HG02840 (cell line): ENCODE measurements around the gene PLCD1.
"Not testable (repeated sequence)": the region's sequence is repeated elsewhere in the genome, so short reads cannot be mapped to it uniquely, and the experiment has no call there.

Experiments used
- ATAC-seq: cut with Tn5 transposase; IDR thresholded peaks from one replicate; pipeline ENCODE4 v1.9.1; 2021; ENCODE audit warnings: mild to moderate bottlenecking, moderate library complexity, moderate number of reproducible peaks; ENCODE audit not compliant: unreplicated experiment, low FRiP score

PLCD1 gene

GRCh38 chr3:38038447-38038911 lies 9.0 kb upstream of the PLCD1 start:
- ATAC-seq, result no peak

GRCh38 chr3:38036906-38037305 lies 7.5 kb upstream of the PLCD1 start:
- ATAC-seq, result no peak

GRCh38 chr3:38036286-38036685 lies 6.8 kb upstream of the PLCD1 start:
- ATAC-seq, result no peak

GRCh38 chr3:38034335-38034734 lies 4.9 kb upstream of the PLCD1 start:
- ATAC-seq, result not testable (repeated sequence)

GRCh38 chr3:38033586-38033985 lies 4.1 kb upstream of the PLCD1 start:
- not testable (repeated sequence) for ATAC-seq

GRCh38 chr3:38032328-38032865 lies 3.0 kb upstream of the PLCD1 start:
- ATAC-seq, result no peak

- no peak for ATAC-seq
These were observed 1.9 kb upstream of the PLCD1 start for GRCh38 chr3:38031022-38031994.

- ATAC-seq, result no peak
These were observed 932 bp upstream of the PLCD1 start for GRCh38 chr3:38030126-38031021.

GRCh38 chr3:38028621-38029361 lies 651 bp downstream of the PLCD1 start:
- no peak for ATAC-seq

- ATAC-seq, result no peak
These were observed 1.7 kb downstream of the PLCD1 start for GRCh38 chr3:38027466-38028465.

- ATAC-seq, result no peak
These were observed 2.6 kb downstream of the PLCD1 start for GRCh38 chr3:38026856-38027255.

- ATAC-seq, result no peak
These were observed 6.3 kb downstream of the PLCD1 start for GRCh38 chr3:38022896-38023709.

- no peak for ATAC-seq
These were observed 7.1 kb downstream of the PLCD1 start for GRCh38 chr3:38022301-38022700.

- no peak for ATAC-seq
These were observed 8.2 kb downstream of the PLCD1 start for GRCh38 chr3:38021196-38021595.

- ATAC-seq, result no peak
These were observed 9.1 kb downstream of the PLCD1 start for GRCh38 chr3:38020342-38020726.

- ATAC-seq, result no peak
These were observed 9.6 kb downstream of the PLCD1 start for GRCh38 chr3:38019658-38020341.
